Measurements from ENCODE around the gene OSMR. TPM values are rescaled to one million over a fixed set of nuclear protein-coding genes. Genes with fewer than 3 reads are reported as not detected.

OSMR gene
- total RNA-seq, 4 donors from 2014 or later: 33.1 to 97.5 (median 42.8) TPM

DNA sequence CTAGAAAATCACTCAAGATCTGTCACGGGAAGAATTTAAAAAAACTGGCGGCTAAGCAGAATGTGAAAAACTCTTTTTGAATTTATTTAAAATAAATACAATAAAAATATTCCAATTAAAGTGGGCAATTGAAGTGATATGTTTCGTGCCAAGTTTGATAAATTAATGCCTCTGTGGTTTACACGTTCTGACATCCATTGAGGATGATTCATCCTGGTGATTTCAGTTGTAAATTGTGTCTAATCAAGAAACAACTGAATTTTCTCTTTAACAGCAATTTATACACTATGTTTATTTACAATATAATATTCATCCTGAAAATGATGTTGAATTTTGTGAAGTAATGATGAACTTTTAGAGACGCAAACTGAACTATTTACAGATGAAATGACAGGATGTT is 21.0 kb upstream of the OSMR start:
- 91 to 94% methylated on average over 5 of the region's 5 CpGs for WGBS, 2 donors
- H3K27ac ChIP-seq: no peak overlapping the region
- no peaks in the 10 kb centered on the region for H3K9me3 ChIP-seq
- H3K4me3 ChIP-seq: no peak overlapping the region
- DNase-seq (ENCODE audit: low spot score in 2 of 2): no peak
- peaks cover 0 to 25% (median 0%) of the 10 kb centered on the region in 3 donors for H3K36me3 ChIP-seq
- no peak for TF ChIP-seq EP300 (IDR thresholded peaks at IDR 0.05)
- no peak for TF ChIP-seq CTCF (IDR thresholded peaks at IDR 0.05)
- TF ChIP-seq POLR2A (IDR thresholded peaks at IDR 0.05): no peak
- H3K27me3 ChIP-seq: no peaks in the 10 kb centered on the region
- H3K4me1 ChIP-seq: peaks cover 0 to 7% (median 0%) of the 10 kb centered on the region in 4 donors

DNA sequence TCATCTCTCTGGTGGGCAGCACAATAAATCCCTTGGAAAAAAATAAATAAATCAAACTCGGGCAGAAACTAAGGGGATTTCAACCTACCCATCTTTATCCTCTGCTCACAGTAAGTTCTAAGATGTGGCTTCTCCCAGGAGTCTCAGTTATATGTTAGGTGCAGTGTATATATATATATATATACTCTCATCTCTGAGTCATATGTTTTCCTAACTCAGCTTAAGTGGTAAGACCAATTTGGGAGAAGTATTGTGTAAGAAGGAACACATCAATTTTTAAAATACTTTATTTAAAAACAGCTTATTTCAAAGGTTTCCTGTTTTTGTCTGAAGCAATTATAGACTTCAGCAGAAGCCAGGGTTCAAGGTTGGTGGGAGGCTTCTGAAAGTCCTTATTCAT is 20.3 kb upstream of the OSMR start:
- Histone ChIP-seq H3K27me3 (no peaks in the 10 kb centered on the region), H3K4me1 (peaks cover 0 to 7% (median 0%) of the 10 kb centered on the region in 4 donors), H3K27ac (no peak overlapping the region), H3K36me3 (peaks cover 0 to 25% (median 0%) of the 10 kb centered on the region in 3 donors), H3K9me3 (no peaks in the 10 kb centered on the region), H3K4me3 (no peak overlapping the region)
- no peak for DNase-seq (ENCODE audit: low spot score in 2 of 2)
- WGBS, 2 donors: 56 to 84% methylated on average over 1 of the region's 1 CpG
- no peak for TF ChIP-seq CTCF (IDR thresholded peaks at IDR 0.05)
- no peak for TF ChIP-seq EP300 (IDR thresholded peaks at IDR 0.05)
- no peak for TF ChIP-seq POLR2A (IDR thresholded peaks at IDR 0.05)

GRCh38 chr5:38827525-38827924 is 18.3 kb upstream of the OSMR start:
- TF ChIP-seq EP300 (IDR thresholded peaks at IDR 0.05) (no peak), POLR2A (IDR thresholded peaks at IDR 0.05) (no peak), CTCF (IDR thresholded peaks at IDR 0.05) (no peak)
- peaks cover 0 to 14% (median 0%) of the 10 kb centered on the region in 3 donors for H3K36me3 ChIP-seq
- peaks cover 0 to 11% (median 0%) of the 10 kb centered on the region in 4 donors for H3K4me1 ChIP-seq
- no peak overlapping the region for H3K27ac ChIP-seq
- no peak for DNase-seq (ENCODE audit: low spot score in 2 of 2)
- H3K9me3 ChIP-seq: no peaks in the 10 kb centered on the region
- H3K4me3 ChIP-seq: no peak overlapping the region
- WGBS, 2 donors: 91 to 99% methylated on average over 4 of the region's 4 CpGs
- H3K27me3 ChIP-seq: no peaks in the 10 kb centered on the region

GRCh38 chr5:38830521-38831051 is 15.2 kb upstream of the OSMR start:
- Histone ChIP-seq H3K27me3 (no peaks in the 10 kb centered on the region), H3K4me1 (peaks cover 0 to 17% (median 0%) of the 10 kb centered on the region in 4 donors), H3K36me3 (peaks cover 0 to 10% (median 0%) of the 10 kb centered on the region in 3 donors), H3K4me3 (no peak overlapping the region), H3K27ac (no peak overlapping the region), H3K9me3 (no peaks in the 10 kb centered on the region)
- DNase-seq (ENCODE audit: low spot score in 2 of 2): no peak
- TF ChIP-seq EP300 (IDR thresholded peaks at IDR 0.05) (no peak), POLR2A (IDR thresholded peaks at IDR 0.05) (no peak), CTCF (IDR thresholded peaks at IDR 0.05) (no peak)
- WGBS, 2 donors: 79 to 98% methylated on average over 3 of the region's 3 CpGs

- Histone ChIP-seq H3K27me3 (no peaks in the 10 kb centered on the region), H3K4me1 (peaks cover 0 to 17% (median under 1%) of the 10 kb centered on the region in 4 donors), H3K36me3 (peaks cover 0 to 10% (median 0%) of the 10 kb centered on the region in 3 donors), H3K27ac (no peak overlapping the region), H3K4me3 (no peak overlapping the region), H3K9me3 (no peaks in the 10 kb centered on the region)
- 88 to 90% methylated on average over 5 of the region's 5 CpGs for WGBS, 2 donors
- no peak for DNase-seq (ENCODE audit: low spot score in 2 of 2)
- TF ChIP-seq POLR2A (IDR thresholded peaks at IDR 0.05) (no peak), EP300 (IDR thresholded peaks at IDR 0.05) (no peak), CTCF (IDR thresholded peaks at IDR 0.05) (no peak)
These were observed 14.7 kb upstream of the OSMR start for GRCh38 chr5:38831117-38831516.

Measured in tibial nerve (tissue), 4 donors.